HEK293T (cell line): ENCODE measurements around the gene SNRNP48.

Experiments
- CTCF ChIA-PET: fragments of 350-600 bp; formaldehyde crosslinking; extraction: SDS; loops from one replicate; lab custom pipeline; 2021; ENCODE audit warnings: antibody characterized with exemption, inconsistent platforms; lab: Yijun Ruan, JAX
- POLR2A ChIA-PET: fragments of 350-600 bp; formaldehyde crosslinking; extraction: SDS; loops from one replicate; lab custom pipeline; 2020; ENCODE audit warnings: antibody characterized with exemption, inconsistent platforms; lab: Yijun Ruan, JAX
- DNase-seq: peaks from one replicate; pipeline ENCODE4 v3.0.0; 2012; ENCODE audit warnings: mixed read lengths; ENCODE audit errors: extremely low spot score
- ARNT ChIP-seq: fragments of 450-650 bp; IDR thresholded peaks from 2 replicates; pipeline ENCODE4 v1.6.1; 2017; ENCODE audit warnings: mild to moderate bottlenecking
- BHLHE40 ChIP-seq: fragments of 450-650 bp; IDR thresholded peaks from 2 replicates; pipeline ENCODE4 v1.6.1; 2016; ENCODE audit warnings: mild to moderate bottlenecking, moderate library complexity, borderline replicate concordance
- CTBP1 ChIP-seq: fragments of 450-650 bp; IDR thresholded peaks from 2 replicates; pipeline ENCODE4 v1.6.1; 2016; ENCODE audit warnings: borderline replicate concordance
- ELF4 ChIP-seq: fragments of 450-650 bp; IDR thresholded peaks from 2 replicates; pipeline ENCODE4 v1.6.1; 2017; ENCODE audit warnings: antibody characterized with exemption
- FOXA1 ChIP-seq: fragments of 450-650 bp; IDR thresholded peaks from 2 replicates; pipeline ENCODE4 v1.6.1; 2016; ENCODE audit warnings: mild to moderate bottlenecking
- FOXK2 ChIP-seq: fragments of 450-650 bp; IDR thresholded peaks from 2 replicates; pipeline ENCODE4 v1.6.1; 2016; ENCODE audit warnings: mild to moderate bottlenecking
- FOXM1 ChIP-seq: fragments of 450-650 bp; IDR thresholded peaks from 2 replicates; pipeline ENCODE4 v1.6.1; 2017; ENCODE audit warnings: mild to moderate bottlenecking, borderline replicate concordance
- HDGF ChIP-seq: fragments of 450-650 bp; IDR thresholded peaks from 2 replicates; pipeline ENCODE4 v1.6.1; 2017; ENCODE audit warnings: antibody characterized with exemption, borderline replicate concordance
- L3MBTL2 ChIP-seq: fragments of 450-650 bp; conservative IDR thresholded peaks from 2 replicates; pipeline ENCODE4 v1.6.1; 2016; ENCODE audit warnings: mild to moderate bottlenecking
- LEF1 ChIP-seq: fragments of 450-650 bp; IDR thresholded peaks from 2 replicates; pipeline ENCODE4 v1.6.1; 2017; ENCODE audit warnings: mild to moderate bottlenecking, borderline replicate concordance
- NFRKB ChIP-seq: fragments of 450-650 bp; IDR thresholded peaks from 2 replicates; pipeline ENCODE4 v1.6.1; 2016; ENCODE audit warnings: mild to moderate bottlenecking, moderate library complexity
- PKNOX1 ChIP-seq: fragments of 450-650 bp; IDR thresholded peaks from 2 replicates; pipeline ENCODE4 v1.6.1; 2016
- SP1 ChIP-seq: fragments of 450-650 bp; IDR thresholded peaks from 2 replicates; pipeline ENCODE4 v1.6.1; 2017
- SUZ12 ChIP-seq: fragments of 450-650 bp; IDR thresholded peaks from 2 replicates; pipeline ENCODE4 v1.6.1; 2016; ENCODE audit warnings: mild to moderate bottlenecking
- TARDBP ChIP-seq: fragments of 450-650 bp; IDR thresholded peaks from 2 replicates; pipeline ENCODE4 v1.6.1; 2016
- ZNF384 ChIP-seq: fragments of 450-650 bp; IDR thresholded peaks from 2 replicates; pipeline ENCODE4 v1.6.1; 2016

Gene SNRNP48

GRCh38 chr6:7542874-7543624, 46.9 kb upstream of the SNRNP48 start:
- CTCF ChIA-PET: no interaction called here

GRCh38 chr6:7543789-7544424, 46.1 kb upstream of the SNRNP48 start:
- no peak for DNase-seq
- POLR2A ChIA-PET: no interaction called here
- no peak for TF ChIP-seq CTBP1
- CTCF ChIA-PET: no interaction called here

More at GRCh38 chr6:7542874-7543624, 46.9 kb upstream of the SNRNP48 start:
- no peak for TF ChIP-seq ELF4
- no peak for TF ChIP-seq HDGF
- no peak for TF ChIP-seq SP1
- TF ChIP-seq CTBP1: 0 out of 2 replicates have a peak, but pooled peaks have one; percentile 33
- peak; percentile 84 for TF ChIP-seq L3MBTL2
- peak; percentile 57; the same call in 1 of the 2 replicates for TF ChIP-seq ZNF384
- no peak for TF ChIP-seq FOXA1
- POLR2A ChIA-PET: no interaction called here
- peak; percentile 74 for DNase-seq

- TF ChIP-seq ZNF384 (no peak), FOXK2 (no peak), ARNT (no peak), NFRKB (no peak), FOXA1 (no peak)
- ChIA-PET POLR2A (no interaction called here), CTCF (no interaction called here)
- no peak for DNase-seq
Measured at GRCh38 chr6:7544597-7544996, 45.4 kb upstream of the SNRNP48 start.

GRCh38 chr6:7545316-7546019, 44.5 kb upstream of the SNRNP48 start:
- TF ChIP-seq L3MBTL2 (no peak), HDGF (no peak), NFRKB (no peak), PKNOX1 (no peak), SUZ12 (no peak), TARDBP (no peak), BHLHE40 (no peak), ELF4 (no peak), FOXM1 (no peak), ARNT (no peak), ZNF384 (no peak), FOXK2 (no peak), SP1 (no peak), CTBP1 (no peak), FOXA1 (no peak), LEF1 (no peak)
- POLR2A ChIA-PET: interaction anchor here (0.9 to 1.3 kb wide), 2 partner anchors 45 to 156 kb away, joined by 4 to 7 read pairs; partner anchors contain the start of genes CAGE1, RIOK1 and SNRNP48
- DNase-seq: no peak
- CTCF ChIA-PET: no interaction called here

GRCh38 chr6:7546020-7546369, 44.0 kb upstream of the SNRNP48 start:
- TF ChIP-seq BHLHE40: no peak
- TF ChIP-seq ZNF384: no peak
- no peak for TF ChIP-seq TARDBP
- TF ChIP-seq CTBP1: no peak
- TF ChIP-seq HDGF: no peak
- TF ChIP-seq PKNOX1: no peak
- no peak for TF ChIP-seq ELF4
- no peak for TF ChIP-seq FOXA1
- no peak for TF ChIP-seq LEF1
- no peak for TF ChIP-seq SUZ12
- TF ChIP-seq SP1: no peak
- no peak for TF ChIP-seq L3MBTL2
- no peak for TF ChIP-seq ARNT
- no peak for TF ChIP-seq NFRKB
- no peak for TF ChIP-seq FOXM1
- no peak for TF ChIP-seq FOXK2
- no peak for DNase-seq
- ChIA-PET CTCF (no interaction called here), POLR2A (interaction anchor here (0.9 to 1.3 kb wide), 2 partner anchors 44 to 156 kb away, joined by 4 to 7 read pairs; partner anchors contain the start of genes CAGE1, RIOK1 and SNRNP48)

- no peak for TF ChIP-seq TARDBP
- no peak for TF ChIP-seq SP1
- CTCF ChIA-PET: no interaction called here
- no peak for DNase-seq
- POLR2A ChIA-PET: interaction anchor here (0.9 to 1.3 kb wide), 2 partner anchors 44 to 157 kb away, joined by 4 to 7 read pairs; partner anchors contain the start of genes CAGE1, RIOK1 and SNRNP48
Measured at GRCh38 chr6:7546383-7546782, 43.6 kb upstream of the SNRNP48 start.
